ENCODE data around the gene TXLNB.
A peak's percentile ranks its signal among the peaks of the same experiment; 100 is the strongest.

Gene TXLNB

GRCh38 chr6:139291813-139292619 is at the start of gene TXLNB:
TXLNB (minus strand) TSS chr6:139291998; CDS start chr6:139288899, 3,099 bp downstream.
- peak; percentile 36 for DNase-seq

GRCh38 chr6:139341060-139341459 is 49.3 kb upstream of the TXLNB start:
- no peak for DNase-seq

GRCh38 chr6:139338795-139339194 is 47.0 kb upstream of the TXLNB start:
- DNase-seq: no peak

- no peak for DNase-seq
These were observed 46.0 kb upstream of the TXLNB start for GRCh38 chr6:139337830-139338229.

GRCh38 chr6:139337001-139337400 is 45.2 kb upstream of the TXLNB start:
- DNase-seq: no peak

- DNase-seq: no peak
These were observed 44.7 kb upstream of the TXLNB start for GRCh38 chr6:139336488-139336887.

- no peak for DNase-seq
These were observed 43.8 kb upstream of the TXLNB start for GRCh38 chr6:139335447-139336210.

- DNase-seq: no peak
These were observed 43.1 kb upstream of the TXLNB start for GRCh38 chr6:139334806-139335446.

- DNase-seq: no peak
These were observed 39.2 kb upstream of the TXLNB start for GRCh38 chr6:139330826-139331500.

- DNase-seq: no peak
These were observed 38.5 kb upstream of the TXLNB start for GRCh38 chr6:139330306-139330705.

- DNase-seq: no peak
These were observed 37.4 kb upstream of the TXLNB start for GRCh38 chr6:139329224-139329623.

- DNase-seq: no peak
These were observed 35.2 kb upstream of the TXLNB start for GRCh38 chr6:139327038-139327437.

- no peak for DNase-seq
These were observed 33.9 kb upstream of the TXLNB start for GRCh38 chr6:139325686-139326085.

GRCh38 chr6:139325125-139325524 is 33.3 kb upstream of the TXLNB start:
- no peak for DNase-seq

GRCh38 chr6:139324301-139324555 is 32.4 kb upstream of the TXLNB start:
- no peak for DNase-seq

- no peak for DNase-seq
These were observed 31.9 kb upstream of the TXLNB start for GRCh38 chr6:139323511-139324300.

GRCh38 chr6:139320081-139320480 is 28.3 kb upstream of the TXLNB start:
- no peak for DNase-seq

- DNase-seq: no peak
These were observed 25.0 kb upstream of the TXLNB start for GRCh38 chr6:139316622-139317317.

- DNase-seq: no peak
These were observed 22.2 kb upstream of the TXLNB start for GRCh38 chr6:139313784-139314545.

- DNase-seq: no peak
These were observed 21.4 kb upstream of the TXLNB start for GRCh38 chr6:139313229-139313628.

- DNase-seq: no peak
These were observed 20.0 kb upstream of the TXLNB start for GRCh38 chr6:139311831-139312230.
